Measurements from ENCODE around the gene CHCHD1.
"Not testable (repeated sequence)": the region's sequence is repeated elsewhere in the genome, so short reads cannot be mapped to it uniquely, and the experiment has no call there.

Gene CHCHD1

GRCh38 chr10:73796035-73796434 is 14.2 kb downstream of the CHCHD1 start:
- not testable (repeated sequence) for DNase-seq

GRCh38 chr10:73796766-73797165 is 14.9 kb downstream of the CHCHD1 start:
- DNase-seq: no peak

- DNase-seq: no peak
Observed at GRCh38 chr10:73797324-73798025, 15.6 kb downstream of the CHCHD1 start.

- no peak for DNase-seq
Observed at GRCh38 chr10:73798087-73798486, 16.2 kb downstream of the CHCHD1 start.

DNA sequence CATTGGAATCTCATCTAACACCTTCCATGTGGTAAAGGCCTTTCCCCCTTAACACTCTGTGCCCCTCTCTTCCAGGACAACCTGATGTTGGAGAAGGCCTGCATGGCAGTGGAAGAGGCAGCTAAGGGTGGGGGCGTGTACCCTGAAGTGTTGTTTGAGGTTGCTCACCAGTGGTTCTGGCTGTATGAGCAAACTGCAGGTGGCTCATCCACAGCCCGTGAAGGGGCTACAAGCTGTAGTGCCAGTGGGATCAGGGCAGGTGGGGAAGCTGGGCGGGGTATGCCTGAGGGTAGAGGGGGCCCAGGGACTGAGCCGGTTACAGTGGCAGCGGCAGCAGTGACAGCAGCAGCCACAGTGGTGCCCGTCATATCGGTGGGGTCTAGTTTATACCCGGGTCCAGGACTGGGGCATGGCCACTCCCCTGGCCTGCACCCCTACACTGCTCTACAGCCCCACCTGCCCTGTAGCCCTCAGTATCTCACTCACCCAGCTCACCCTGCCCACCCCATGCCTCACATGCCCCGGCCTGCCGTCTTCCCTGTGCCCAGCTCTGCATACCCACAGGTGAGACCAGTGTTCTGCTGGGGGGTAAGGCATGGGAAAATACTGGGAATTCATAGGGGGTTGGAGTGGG is 17.2 kb downstream of the CHCHD1 start:
- DNase-seq: no peak

- DNase-seq: no peak
Observed at GRCh38 chr10:73799899-73800559, 18.2 kb downstream of the CHCHD1 start.

- no peak for DNase-seq
Observed at GRCh38 chr10:73800560-73801252, 18.9 kb downstream of the CHCHD1 start.

DNA sequence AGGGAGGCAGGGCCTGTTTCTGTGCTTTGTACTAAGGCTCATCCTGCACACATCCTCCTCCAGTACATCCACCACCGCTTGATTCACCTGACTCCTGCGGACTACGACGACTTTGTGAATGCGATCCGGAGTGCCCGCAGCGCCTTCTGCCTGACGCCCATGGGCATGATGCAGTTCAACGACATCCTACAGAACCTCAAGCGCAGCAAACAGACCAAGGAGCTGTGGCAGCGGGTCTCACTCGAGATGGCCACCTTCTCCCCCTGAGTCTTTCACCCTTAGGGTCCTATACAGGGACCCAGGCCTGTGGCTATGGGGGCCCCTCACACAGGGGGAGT is 19.4 kb downstream of the CHCHD1 start:
- DNase-seq: no peak

- no peak for DNase-seq
Observed at GRCh38 chr10:73802276-73802991, 20.6 kb downstream of the CHCHD1 start.

GRCh38 chr10:73803680-73804286 is 21.9 kb downstream of the CHCHD1 start:
- DNase-seq: no peak

DNA sequence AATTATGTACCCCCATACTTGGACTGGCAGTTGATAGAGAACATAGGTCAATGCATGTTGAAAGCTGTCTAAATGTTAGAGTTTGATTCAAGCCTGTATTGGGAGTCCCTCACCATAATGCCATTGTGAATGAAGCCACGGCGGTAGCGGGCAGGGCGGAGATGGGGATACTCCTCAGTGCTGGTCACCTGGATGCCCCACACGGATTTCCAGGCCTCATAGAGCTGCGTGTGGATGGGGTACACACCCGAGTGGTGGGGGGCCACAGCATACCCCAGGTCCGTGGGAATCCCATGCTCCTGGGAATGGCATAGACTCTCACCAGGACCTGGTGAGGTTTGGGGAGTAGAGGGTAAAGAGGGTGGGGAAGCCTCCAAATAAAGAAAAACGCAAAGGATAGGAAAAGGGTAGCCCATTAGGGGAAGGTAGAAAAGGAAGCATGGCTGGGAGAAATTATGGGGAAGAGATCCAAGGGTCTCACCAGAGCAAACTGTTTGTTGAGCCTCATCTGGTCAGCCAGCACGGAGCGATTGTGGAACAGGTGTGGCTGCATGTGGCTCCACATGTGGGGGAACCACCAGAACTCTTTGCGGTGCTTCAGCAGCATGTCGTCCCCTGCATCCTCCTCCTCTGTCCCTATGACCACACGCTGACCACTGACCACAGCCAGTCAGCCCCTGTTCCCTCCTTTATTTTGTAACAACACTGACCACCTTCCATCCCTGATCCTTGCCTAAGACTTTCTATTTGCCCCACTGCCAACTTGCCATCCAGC is 24.5 kb downstream of the CHCHD1 start:
- DNase-seq: no peak

DNA sequence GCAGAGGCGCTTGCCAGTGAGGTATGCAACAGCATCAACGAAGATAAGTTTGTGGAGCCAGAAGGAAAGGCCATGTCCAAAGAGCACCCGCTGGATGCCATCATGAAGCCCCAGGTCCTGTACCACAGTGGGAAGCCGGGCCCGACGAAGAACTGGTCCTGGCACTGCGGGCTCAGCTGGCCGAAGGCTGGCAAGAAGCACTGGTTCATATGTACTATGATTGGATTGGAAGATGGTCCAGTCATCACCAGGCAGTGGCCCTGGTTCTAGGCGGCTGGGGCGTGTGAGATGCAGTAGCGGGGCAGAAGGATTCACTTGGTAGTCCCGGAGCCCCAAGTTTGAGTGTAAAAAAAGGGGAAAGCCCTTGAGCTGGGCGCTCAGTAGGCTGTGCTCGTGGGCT is 25.6 kb downstream of the CHCHD1 start:
- DNase-seq: no peak

GRCh38 chr10:73808021-73808815 is 26.4 kb downstream of the CHCHD1 start:
- no peak for DNase-seq

- DNase-seq: no peak
Observed at GRCh38 chr10:73809061-73809818, 27.4 kb downstream of the CHCHD1 start.

- no peak for DNase-seq
Observed at GRCh38 chr10:73810358-73810734, 28.5 kb downstream of the CHCHD1 start.

- peak; percentile 64 for DNase-seq
Observed at GRCh38 chr10:73810735-73811465, 29.1 kb downstream of the CHCHD1 start.

- no peak for DNase-seq
Observed at GRCh38 chr10:73812657-73813056, 30.8 kb downstream of the CHCHD1 start.

GRCh38 chr10:73813333-73813732 is 31.5 kb downstream of the CHCHD1 start:
- no peak for DNase-seq

DNA sequence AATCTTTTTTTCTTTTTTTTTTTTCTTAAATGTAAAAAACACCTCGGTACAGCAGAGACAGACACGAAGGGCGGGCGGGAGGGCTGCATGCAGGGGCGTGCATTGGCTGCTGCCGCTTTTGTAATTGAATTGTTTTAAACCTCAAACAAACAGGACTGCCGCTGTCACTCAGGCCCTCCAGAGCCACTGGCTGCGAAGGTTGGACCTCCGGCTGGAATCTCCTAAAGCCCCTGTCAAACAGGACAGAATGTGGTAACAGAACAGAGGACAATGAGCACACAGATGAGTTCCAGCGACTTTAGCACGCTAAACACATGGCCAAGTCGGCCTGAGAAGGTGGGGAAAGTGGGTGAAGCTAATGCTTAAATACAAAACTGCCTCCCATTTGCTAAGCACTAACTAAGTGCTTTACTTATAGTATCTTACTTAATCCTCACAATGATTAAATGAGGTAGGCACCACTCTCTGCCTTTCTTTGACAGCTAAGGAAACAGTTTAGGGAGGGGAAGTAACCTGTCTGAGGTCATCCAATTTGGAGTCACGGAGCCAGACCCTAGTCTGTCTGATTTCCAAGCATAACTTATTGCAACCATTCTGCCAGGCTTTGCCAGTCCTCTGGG is 32.5 kb downstream of the CHCHD1 start:
- no peak for DNase-seq
